ENCODE results near the gene COA8. TPM values are rescaled to one million over a fixed set of nuclear protein-coding genes. Genes with fewer than 3 reads are reported as not detected.

The COA8 gene
- total and polyA plus RNA-seq, 11 donors = 30.6 to 109 (median 45.9) TPM

- H3K27me3 ChIP-seq = no peaks in the 10 kb centered on the region
- H3K4me1 ChIP-seq = peaks cover 0 to 50% (median 39%) of the 10 kb centered on the region in 12 donors
- ATAC-seq (no peak), DNase-seq (peak in 2 of 5 donors; percentile 14 to 49)
- WGBS, 4 donors = 68 to 81% (median 73%) methylated on average over 16 to 18 of the region's 18 CpGs
- no peaks in the 10 kb centered on the region for H3K9me3 ChIP-seq
- H3K27ac ChIP-seq = peak overlapping the region in 4 of 12 donors; percentile 75 to 91 (median 82)
- intact Hi-C loops (cut with DNase I) = no loop called here
- TF ChIP-seq CTCF (IDR thresholded peaks at IDR 0.05) (no peak), POLR2A (IDR thresholded peaks at IDR 0.05) (no peak)
- H3K4me3 ChIP-seq = no peak overlapping the region
- H3K36me3 ChIP-seq = peaks cover 0 to 29% (median 3%) of the 10 kb centered on the region in 9 donors
These were observed 25.4 kb upstream of the COA8 start for GRCh38 chr14:103537175-103537990.

GRCh38 chr14:103538291-103539055 is 24.3 kb upstream of the COA8 start:
- ATAC-seq = peak; percentile 32 to 56 (median 43)
- TF ChIP-seq POLR2A (IDR thresholded peaks at IDR 0.05) (no peak), CTCF (IDR thresholded peaks at IDR 0.05) (no peak)
- intact Hi-C loops (cut with DNase I) = no loop called here
- WGBS, 4 donors = 36 to 51% (median 38%) methylated on average over 15 to 30 of the region's 30 CpGs
- peaks cover 0 to 61% (median 50%) of the 10 kb centered on the region in 12 donors for H3K4me1 ChIP-seq
- peak overlapping the region; percentile 20 to 91 (median 76) for H3K27ac ChIP-seq
- H3K27me3 ChIP-seq = no peaks in the 10 kb centered on the region
- H3K9me3 ChIP-seq = no peaks in the 10 kb centered on the region
- no peak overlapping the region for H3K4me3 ChIP-seq
- DNase-seq = peak in 2 of 5 donors; percentile 66 to 69
- peaks cover 0 to 21% (median 0%) of the 10 kb centered on the region in 9 donors for H3K36me3 ChIP-seq

- no peaks in the 10 kb centered on the region for H3K27me3 ChIP-seq
- WGBS, 4 donors = 66 to 72% (median 70%) methylated on average over 25 to 28 of the region's 28 CpGs
- peak in 2 of 5 donors; percentile 32 to 47 for DNase-seq
- H3K27ac ChIP-seq = peak overlapping the region; percentile 20 to 91 (median 76)
- peak in 1 of 4 donors; percentile 0 for ATAC-seq
- H3K4me3 ChIP-seq = no peak overlapping the region
- peaks cover 0 to 68% (median 56%) of the 10 kb centered on the region in 12 donors for H3K4me1 ChIP-seq
- intact Hi-C loops (cut with DNase I) = no loop called here
- H3K36me3 ChIP-seq = peaks cover 0 to 15% (median 0%) of the 10 kb centered on the region in 9 donors
- TF ChIP-seq CTCF (IDR thresholded peaks at IDR 0.05) = no peak
- no peak for TF ChIP-seq POLR2A (IDR thresholded peaks at IDR 0.05)
- no peaks in the 10 kb centered on the region for H3K9me3 ChIP-seq
These were observed 23.5 kb upstream of the COA8 start for GRCh38 chr14:103539056-103539825.

All from heart left ventricle (tissue), 16 donors.